ENCODE measurements around the gene DAO.
"Not testable (repeated sequence)": the region's sequence is repeated elsewhere in the genome, so short reads cannot be mapped to it uniquely, and the experiment has no call there.

Gene DAO

GRCh38 chr12:108855284-108856169, 24.4 kb upstream of the DAO start:
- DNase-seq (ENCODE audit: low spot score) = no peak
- no peak for TF ChIP-seq CTCF (IDR thresholded peaks at IDR 0.05; ENCODE audit: borderline replicate concordance, control extremely low read depth, extremely low read depth, insufficient read depth, missing control alignments)
- in situ Hi-C loops (cut with MboI; ENCODE audit: low sequenced_read_pairs, unreplicated experiment) = no loop called here

- in situ Hi-C loops (cut with MboI; ENCODE audit: low sequenced_read_pairs, unreplicated experiment) = no loop called here
These were observed 23.8 kb upstream of the DAO start for GRCh38 chr12:108856170-108856427.

GRCh38 chr12:108856428-108857157, 23.3 kb upstream of the DAO start:
- DNase-seq (ENCODE audit: low spot score) = peak; percentile 41
- TF ChIP-seq CTCF (IDR thresholded peaks at IDR 0.05; ENCODE audit: borderline replicate concordance, control extremely low read depth, extremely low read depth, insufficient read depth, missing control alignments) = no peak
- in situ Hi-C loops (cut with MboI; ENCODE audit: low sequenced_read_pairs, unreplicated experiment) = no loop called here

More at GRCh38 chr12:108856170-108856427, 23.8 kb upstream of the DAO start:
- TF ChIP-seq CTCF (IDR thresholded peaks at IDR 0.05; ENCODE audit: borderline replicate concordance, control extremely low read depth, extremely low read depth, insufficient read depth, missing control alignments) = no peak
- no peak for DNase-seq (ENCODE audit: low spot score)

- no peak for TF ChIP-seq CTCF (IDR thresholded peaks at IDR 0.05; ENCODE audit: borderline replicate concordance, control extremely low read depth, extremely low read depth, insufficient read depth, missing control alignments)
- in situ Hi-C loops (cut with MboI; ENCODE audit: low sequenced_read_pairs, unreplicated experiment) = no loop called here
- DNase-seq (ENCODE audit: low spot score) = no peak
These were observed 22.8 kb upstream of the DAO start for GRCh38 chr12:108857158-108857407.

- in situ Hi-C loops (cut with MboI; ENCODE audit: low sequenced_read_pairs, unreplicated experiment) = no loop called here
- DNase-seq (ENCODE audit: low spot score) = no peak
- no peak for TF ChIP-seq CTCF (IDR thresholded peaks at IDR 0.05; ENCODE audit: borderline replicate concordance, control extremely low read depth, extremely low read depth, insufficient read depth, missing control alignments)
These were observed 21.4 kb upstream of the DAO start for GRCh38 chr12:108858311-108859074.

- DNase-seq (ENCODE audit: low spot score); in situ Hi-C loops (cut with MboI; ENCODE audit: low sequenced_read_pairs, unreplicated experiment): not testable (repeated sequence)
These were observed 20.6 kb upstream of the DAO start for GRCh38 chr12:108859141-108859922.
